Breast epithelium (tissue), 3 donors: Measurements from ENCODE around the gene BARHL1.

Experiments
- POLR2AphosphoS5 ChIP-seq, 3 donors: sonication (generic); formaldehyde crosslinking; IDR thresholded peaks; one replicate each; pipeline ENCODE4 v1.6.1; 2017; ENCODE audit warnings: antibody characterized with exemption in 3 of 3
- TF ChIP-seq, protein P1 (sequence below), 3 donors: fragments of 450-650 bp; IDR thresholded peaks; one replicate each; pipeline ENCODE4 v1.5.1; 2016 to 2017; ENCODE audit warnings: antibody characterized with exemption in 3 of 3, mild to moderate bottlenecking in 3 of 3, moderate library complexity in 3 of 3

DNA sequence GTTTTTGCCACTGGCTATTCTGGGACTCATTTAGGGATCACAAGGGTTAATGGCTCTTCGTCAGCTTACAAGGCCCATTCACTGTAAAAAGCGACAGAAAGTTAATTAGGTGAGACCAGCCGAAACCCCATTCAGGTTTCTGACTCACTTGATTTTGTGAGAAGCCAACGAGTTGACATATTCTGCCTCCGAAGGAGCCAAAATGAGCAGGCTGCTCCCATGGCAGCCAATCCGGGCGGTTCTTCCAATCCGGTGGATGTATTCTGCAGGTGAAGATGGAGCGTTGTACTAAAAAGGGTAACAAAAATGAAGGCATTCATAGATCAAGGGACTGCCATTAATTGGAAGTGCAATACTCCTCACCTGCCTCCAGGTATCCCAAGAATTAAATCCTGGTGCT is 47.7 kb downstream of the BARHL1 start:
- TF ChIP-seq, protein P1, sequence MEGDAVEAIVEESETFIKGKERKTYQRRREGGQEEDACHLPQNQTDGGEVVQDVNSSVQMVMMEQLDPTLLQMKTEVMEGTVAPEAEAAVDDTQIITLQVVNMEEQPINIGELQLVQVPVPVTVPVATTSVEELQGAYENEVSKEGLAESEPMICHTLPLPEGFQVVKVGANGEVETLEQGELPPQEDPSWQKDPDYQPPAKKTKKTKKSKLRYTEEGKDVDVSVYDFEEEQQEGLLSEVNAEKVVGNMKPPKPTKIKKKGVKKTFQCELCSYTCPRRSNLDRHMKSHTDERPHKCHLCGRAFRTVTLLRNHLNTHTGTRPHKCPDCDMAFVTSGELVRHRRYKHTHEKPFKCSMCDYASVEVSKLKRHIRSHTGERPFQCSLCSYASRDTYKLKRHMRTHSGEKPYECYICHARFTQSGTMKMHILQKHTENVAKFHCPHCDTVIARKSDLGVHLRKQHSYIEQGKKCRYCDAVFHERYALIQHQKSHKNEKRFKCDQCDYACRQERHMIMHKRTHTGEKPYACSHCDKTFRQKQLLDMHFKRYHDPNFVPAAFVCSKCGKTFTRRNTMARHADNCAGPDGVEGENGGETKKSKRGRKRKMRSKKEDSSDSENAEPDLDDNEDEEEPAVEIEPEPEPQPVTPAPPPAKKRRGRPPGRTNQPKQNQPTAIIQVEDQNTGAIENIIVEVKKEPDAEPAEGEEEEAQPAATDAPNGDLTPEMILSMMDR (IDR thresholded peaks at IDR 0.05): no peak
- TF ChIP-seq POLR2AphosphoS5 (IDR thresholded peaks at IDR 0.05): no peak
